GM19351 (cell line): ENCODE data around the gene NEK10.
"Not testable (repeated sequence)": the region's sequence is repeated elsewhere in the genome, so short reads cannot be mapped to it uniquely, and the experiment has no call there.

Experiments used
- ATAC-seq: cut with Tn5 transposase; IDR thresholded peaks from one replicate; pipeline ENCODE4 v1.9.1; 2021; ENCODE audit warnings: mild to moderate bottlenecking, moderate library complexity; ENCODE audit not compliant: unreplicated experiment

Gene NEK10

GRCh38 chr3:27317096-27317495, 52.1 kb downstream of the NEK10 start:
- ATAC-seq: no peak

- no peak for ATAC-seq
Observed at GRCh38 chr3:27315003-27315402, 54.2 kb downstream of the NEK10 start.

GRCh38 chr3:27312044-27312668, 57.0 kb downstream of the NEK10 start:
- ATAC-seq: peak; percentile 98

- no peak for ATAC-seq
Observed at GRCh38 chr3:27311400-27311799, 57.8 kb downstream of the NEK10 start.

- ATAC-seq: no peak
Observed at GRCh38 chr3:27310688-27311087, 58.5 kb downstream of the NEK10 start.

- no peak for ATAC-seq
Observed at GRCh38 chr3:27307566-27307965, 61.6 kb downstream of the NEK10 start.

GRCh38 chr3:27302891-27303290, 66.3 kb downstream of the NEK10 start:
- no peak for ATAC-seq

GRCh38 chr3:27298981-27299380, 70.2 kb downstream of the NEK10 start:
- not testable (repeated sequence) for ATAC-seq

GRCh38 chr3:27293939-27294338, 75.2 kb downstream of the NEK10 start:
- no peak for ATAC-seq

GRCh38 chr3:27290760-27291159, 78.4 kb downstream of the NEK10 start:
- no peak for ATAC-seq

- no peak for ATAC-seq
Observed at GRCh38 chr3:27289769-27290413, 79.3 kb downstream of the NEK10 start.

GRCh38 chr3:27287052-27287451, 82.1 kb downstream of the NEK10 start:
- no peak for ATAC-seq

GRCh38 chr3:27286467-27286866, 82.7 kb downstream of the NEK10 start:
- ATAC-seq: not testable (repeated sequence)

- no peak for ATAC-seq
Observed at GRCh38 chr3:27285668-27286067, 83.5 kb downstream of the NEK10 start.

- ATAC-seq: no peak
Observed at GRCh38 chr3:27281671-27282150, 87.5 kb downstream of the NEK10 start.

GRCh38 chr3:27279123-27279522, 90.1 kb downstream of the NEK10 start:
- ATAC-seq: no peak

- ATAC-seq: no peak
Observed at GRCh38 chr3:27278383-27279055, 90.7 kb downstream of the NEK10 start.

- no peak for ATAC-seq
Observed at GRCh38 chr3:27275441-27275990, 93.7 kb downstream of the NEK10 start.

- no peak for ATAC-seq
Observed at GRCh38 chr3:27271890-27272289, 97.3 kb downstream of the NEK10 start.

- ATAC-seq: no peak
Observed at GRCh38 chr3:27254896-27255295, 114.3 kb downstream of the NEK10 start.

- peak; percentile 82 for ATAC-seq
Observed at GRCh38 chr3:27253831-27254230, 115.4 kb downstream of the NEK10 start.

GRCh38 chr3:27253391-27253790, 115.8 kb downstream of the NEK10 start:
- ATAC-seq: no peak
